Glutamatergic neuron (in vitro differentiated cells): ENCODE results near the gene SPOCK2. TPM values are rescaled to one million over a fixed set of nuclear protein-coding genes. Genes with fewer than 3 reads are reported as not detected.

ENCODE experiments used
- DNase-seq: peaks from one replicate; pipeline ENCODE4 v3.0.0; 2022
- H3K27ac Mint-ChIP-seq: one replicate; pipeline ENCODE4 v1.8.0; 2020; ENCODE audit warnings: mild to moderate bottlenecking, mixed read lengths, inconsistent platforms; ENCODE audit not compliant: unreplicated experiment
- H3K27me3 Mint-ChIP-seq: one replicate; pipeline ENCODE4 v1.8.0; 2020; ENCODE audit warnings: mild to moderate bottlenecking, moderate library complexity, mixed read lengths, inconsistent platforms; ENCODE audit not compliant: unreplicated experiment
- H3K36me3 Mint-ChIP-seq: one replicate; pipeline ENCODE4 v1.8.0; 2020; ENCODE audit warnings: mild to moderate bottlenecking, mixed read lengths, inconsistent platforms; ENCODE audit not compliant: unreplicated experiment
- H3K4me1 Mint-ChIP-seq: one replicate; pipeline ENCODE4 v1.8.0; 2020; ENCODE audit warnings: mild to moderate bottlenecking, low read depth, mixed read lengths, inconsistent platforms; ENCODE audit not compliant: unreplicated experiment
- H3K4me3 Mint-ChIP-seq: one replicate; pipeline ENCODE4 v1.8.0; 2020; ENCODE audit warnings: mild to moderate bottlenecking, mixed read lengths, inconsistent platforms; ENCODE audit not compliant: unreplicated experiment
- H3K9me3 Mint-ChIP-seq: one replicate; pipeline ENCODE4 v1.8.0; 2020; ENCODE audit warnings: mild to moderate bottlenecking, moderate library complexity, mixed read lengths, inconsistent platforms; ENCODE audit not compliant: unreplicated experiment
- CTCF ChIP-seq: fragments of 200-600 bp; sonication (generic); IDR thresholded peaks from one replicate; pipeline ENCODE4 v1.5.0; 2021; ENCODE audit not compliant: partially characterized antibody, unreplicated experiment
- total RNA-seq: library from RNA; stranded (reverse); fragmentation: NEBNext Ultra II Directional; extraction: Animal tissue kit (Norgen Biotek cat#: 25700); gene quantifications from one replicate; pipeline ENCODE4 v1.2.1, GENCODE V29; 2021; ENCODE audit not compliant: unreplicated experiment

Gene SPOCK2
- total RNA-seq, 1 donor from 2014 or later: 362 TPM

- Mint-ChIP-seq H3K27ac (no peak overlapping the region), H3K4me3 (no peak overlapping the region), H3K36me3 (no peaks in the 10 kb centered on the region), H3K27me3 (peaks cover 4% of the 10 kb centered on the region), H3K9me3 (peaks cover 2% of the 10 kb centered on the region), H3K4me1 (peaks cover 4% of the 10 kb centered on the region)
- DNase-seq: no peak
- TF ChIP-seq CTCF: no peak
These were observed 43.8 kb downstream of the SPOCK2 start for GRCh38 chr10:72044417-72045041.

- H3K4me3 Mint-ChIP-seq: no peak overlapping the region
- H3K27ac Mint-ChIP-seq: no peak overlapping the region
These were observed 45.1 kb downstream of the SPOCK2 start for GRCh38 chr10:72043016-72043834.

GRCh38 chr10:72041491-72041890 is 46.9 kb downstream of the SPOCK2 start:
- H3K4me3 Mint-ChIP-seq: no peak overlapping the region
- no peak overlapping the region for H3K27ac Mint-ChIP-seq
- peaks cover 4% of the 10 kb centered on the region for H3K27me3 Mint-ChIP-seq
- no peak for TF ChIP-seq CTCF
- H3K9me3 Mint-ChIP-seq: no peaks in the 10 kb centered on the region
- H3K4me1 Mint-ChIP-seq: no peaks in the 10 kb centered on the region
- H3K36me3 Mint-ChIP-seq: no peaks in the 10 kb centered on the region
- no peak for DNase-seq

More at GRCh38 chr10:72043016-72043834, 45.1 kb downstream of the SPOCK2 start:
- no peak for TF ChIP-seq CTCF
- H3K4me1 Mint-ChIP-seq: peaks cover under 1% of the 10 kb centered on the region
- DNase-seq: no peak
- H3K27me3 Mint-ChIP-seq: peaks cover 3% of the 10 kb centered on the region
- no peaks in the 10 kb centered on the region for H3K36me3 Mint-ChIP-seq
- no peaks in the 10 kb centered on the region for H3K9me3 Mint-ChIP-seq

GRCh38 chr10:72039377-72039776 is 49.0 kb downstream of the SPOCK2 start:
- H3K9me3 Mint-ChIP-seq: no peaks in the 10 kb centered on the region
- no peak overlapping the region for H3K27ac Mint-ChIP-seq
- peaks cover under 1% of the 10 kb centered on the region for H3K4me1 Mint-ChIP-seq
- H3K4me3 Mint-ChIP-seq: no peak overlapping the region
- no peak for TF ChIP-seq CTCF
- H3K36me3 Mint-ChIP-seq: no peaks in the 10 kb centered on the region
- no peak for DNase-seq
- peaks cover 5% of the 10 kb centered on the region for H3K27me3 Mint-ChIP-seq

GRCh38 chr10:72038458-72039001 is 49.8 kb downstream of the SPOCK2 start:
- Mint-ChIP-seq H3K4me1 (peaks cover 2% of the 10 kb centered on the region), H3K4me3 (no peak overlapping the region), H3K27ac (no peak overlapping the region), H3K9me3 (no peaks in the 10 kb centered on the region), H3K27me3 (peaks cover 5% of the 10 kb centered on the region), H3K36me3 (no peaks in the 10 kb centered on the region)
- TF ChIP-seq CTCF: no peak
- no peak for DNase-seq
